Measurements from ENCODE around the gene RIOK1.
A peak's percentile ranks its signal among the peaks of the same experiment; 100 is the strongest.

Gene RIOK1

GRCh38 chr6:7409740-7410139 is 20.1 kb downstream of the RIOK1 start:
- no peak for DNase-seq

GRCh38 chr6:7410851-7411250 is 21.2 kb downstream of the RIOK1 start:
- no peak for DNase-seq

GRCh38 chr6:7411328-7411727 is 21.7 kb downstream of the RIOK1 start:
- DNase-seq: no peak

DNA sequence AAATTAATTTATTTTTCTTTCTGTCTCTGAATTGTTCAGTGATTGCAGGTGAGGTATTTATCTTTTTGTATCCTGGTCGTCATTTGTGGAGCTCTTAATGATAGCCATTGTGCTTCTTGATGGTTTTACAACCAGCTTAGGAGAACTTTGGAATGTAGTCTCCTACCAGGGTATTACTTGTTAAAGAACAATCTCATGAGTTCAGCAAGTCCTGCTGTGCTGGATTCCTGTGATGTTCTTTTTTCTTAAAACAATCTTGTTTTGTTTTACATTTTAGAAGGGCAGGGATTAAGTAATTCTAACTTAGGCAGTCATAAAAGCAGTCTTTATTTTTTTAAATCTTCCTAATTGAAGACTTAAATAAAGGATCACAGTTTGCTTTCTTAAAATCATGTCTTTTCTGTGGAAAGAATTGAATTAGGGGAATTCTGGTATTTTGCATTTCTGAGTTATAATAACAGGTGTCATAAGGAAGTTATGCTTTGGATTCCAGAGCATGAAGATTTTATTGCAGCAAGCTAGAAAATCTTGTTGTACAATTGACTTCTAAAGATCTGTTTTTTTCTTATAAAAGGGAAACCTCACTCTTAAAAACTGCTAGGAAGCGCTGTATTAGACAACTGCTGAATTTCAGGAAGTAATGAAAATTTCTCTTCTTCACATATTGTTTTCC is 23.7 kb downstream of the RIOK1 start:
- no peak for DNase-seq

GRCh38 chr6:7414811-7415210 is 25.2 kb downstream of the RIOK1 start:
- no peak for DNase-seq

DNA sequence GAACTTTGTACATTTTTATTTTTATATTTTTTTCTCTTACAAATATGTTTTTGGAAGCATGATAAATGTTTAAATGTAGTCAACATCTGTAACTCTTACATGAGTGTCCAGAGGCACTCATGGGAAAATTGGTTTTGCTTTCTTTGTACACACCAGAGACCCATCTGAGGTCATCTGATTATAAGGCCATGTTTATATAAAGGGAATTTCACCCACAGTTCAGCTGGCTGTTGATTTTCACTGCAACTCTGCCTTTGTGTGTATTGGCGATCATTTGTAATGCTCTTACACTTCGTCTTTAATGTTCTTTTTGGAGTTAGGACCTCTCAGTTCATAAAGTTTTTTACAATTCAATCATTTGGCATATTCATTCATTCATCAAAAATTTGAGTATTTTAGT is 28.1 kb downstream of the RIOK1 start:
- DNase-seq: no peak

GRCh38 chr6:7418238-7418905 is 28.8 kb downstream of the RIOK1 start:
- no peak for DNase-seq

- DNase-seq: no peak
Measured at GRCh38 chr6:7419065-7419464, 29.5 kb downstream of the RIOK1 start.

- no peak for DNase-seq
Measured at GRCh38 chr6:7421066-7421465, 31.5 kb downstream of the RIOK1 start.

- no peak for DNase-seq
Measured at GRCh38 chr6:7424058-7424457, 34.5 kb downstream of the RIOK1 start.

DNA sequence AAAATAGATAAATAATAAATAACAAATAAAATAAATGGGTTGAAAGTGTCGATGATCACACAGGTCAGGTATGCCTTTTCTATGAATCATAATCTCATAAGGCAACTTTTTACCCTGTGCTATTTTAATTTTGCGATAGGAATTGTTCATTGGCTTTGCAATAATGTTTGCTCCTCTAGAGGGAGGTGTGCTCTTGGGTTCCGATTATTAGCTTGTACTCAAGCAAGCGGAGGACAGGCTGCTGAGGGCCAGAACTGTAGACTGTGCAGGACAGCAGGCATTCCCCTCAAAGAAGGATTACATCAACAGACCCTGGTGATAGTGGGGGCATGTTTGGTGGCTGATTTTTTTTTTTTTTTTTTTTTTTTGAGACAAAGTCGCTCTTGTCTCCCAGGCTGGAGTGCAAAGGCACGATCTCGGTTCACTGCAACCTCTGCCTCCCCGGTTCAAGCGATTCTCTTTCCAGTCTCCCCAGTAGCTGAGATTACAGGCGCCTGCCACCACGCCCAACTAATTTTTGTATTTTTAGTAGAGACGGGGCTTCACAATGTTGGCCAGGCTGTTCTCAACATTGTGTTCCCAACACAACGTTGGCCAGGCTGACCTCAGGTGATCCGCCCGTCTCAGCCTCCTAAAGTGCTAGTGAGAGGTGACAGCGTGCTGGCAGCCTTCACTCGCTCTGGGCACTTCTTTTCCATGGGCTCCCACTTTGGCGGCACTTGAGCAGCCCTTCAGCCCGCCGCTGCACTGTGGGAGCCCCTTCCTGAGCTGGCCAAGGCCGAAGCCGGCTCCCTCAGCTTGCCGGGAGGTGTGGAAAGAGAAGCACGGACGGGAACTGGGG is 35.6 kb downstream of the RIOK1 start:
- peak; percentile 40 to 75 (median 62) for DNase-seq

GRCh38 chr6:7425808-7426190 is 36.2 kb downstream of the RIOK1 start:
- no peak for DNase-seq

- no peak for DNase-seq
Measured at GRCh38 chr6:7426447-7427169, 37.0 kb downstream of the RIOK1 start.

DNA sequence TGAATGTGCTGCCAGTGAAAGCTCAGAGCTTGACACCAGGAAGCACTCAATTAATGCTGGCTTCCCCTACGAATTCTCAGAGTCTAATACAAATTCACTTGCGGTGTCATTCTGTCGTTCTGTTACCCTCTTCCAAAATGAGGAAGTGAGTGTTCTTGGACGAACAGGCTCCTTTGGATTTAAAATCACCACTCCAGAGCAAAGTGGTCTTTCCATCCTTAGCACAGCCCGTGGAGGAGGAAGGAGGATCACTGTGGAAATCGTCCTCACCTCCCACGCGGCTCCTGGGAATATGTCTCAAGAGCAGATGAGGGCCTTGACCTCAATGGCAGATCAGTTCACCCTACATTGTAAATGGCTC is 41.7 kb downstream of the RIOK1 start:
- peak; percentile 53 to 74 (median 65) for DNase-seq

GRCh38 chr6:7431674-7432390 is 42.2 kb downstream of the RIOK1 start:
- no peak for DNase-seq

- DNase-seq: no peak
Measured at GRCh38 chr6:7432391-7433120, 42.9 kb downstream of the RIOK1 start.

DNA sequence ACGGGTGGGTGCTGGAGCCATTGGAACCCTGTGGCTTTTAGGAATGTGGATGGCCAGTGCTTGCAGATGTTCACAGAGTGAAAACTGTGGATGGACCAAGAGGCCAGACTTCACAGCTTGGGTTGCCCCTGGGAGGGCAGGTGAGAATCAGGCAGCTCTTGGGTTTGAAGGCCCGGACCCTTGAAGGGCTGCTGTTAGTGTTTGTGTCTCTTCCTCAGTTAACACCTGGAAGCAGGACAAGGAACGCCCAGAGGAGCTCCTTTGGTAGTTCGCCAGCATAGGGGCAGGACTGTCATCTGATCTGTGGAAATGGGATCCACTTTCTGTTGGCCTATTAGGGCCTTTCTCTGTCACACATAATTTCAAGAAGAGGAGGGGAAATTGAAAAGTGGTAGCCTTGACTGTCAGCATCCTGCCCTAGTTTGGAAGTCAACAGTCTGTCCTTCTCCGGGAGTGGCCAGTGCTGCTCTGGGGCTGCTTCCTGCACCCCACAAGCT is 43.6 kb downstream of the RIOK1 start:
- no peak for DNase-seq

- DNase-seq: no peak
Measured at GRCh38 chr6:7434672-7435071, 45.1 kb downstream of the RIOK1 start.

DNA sequence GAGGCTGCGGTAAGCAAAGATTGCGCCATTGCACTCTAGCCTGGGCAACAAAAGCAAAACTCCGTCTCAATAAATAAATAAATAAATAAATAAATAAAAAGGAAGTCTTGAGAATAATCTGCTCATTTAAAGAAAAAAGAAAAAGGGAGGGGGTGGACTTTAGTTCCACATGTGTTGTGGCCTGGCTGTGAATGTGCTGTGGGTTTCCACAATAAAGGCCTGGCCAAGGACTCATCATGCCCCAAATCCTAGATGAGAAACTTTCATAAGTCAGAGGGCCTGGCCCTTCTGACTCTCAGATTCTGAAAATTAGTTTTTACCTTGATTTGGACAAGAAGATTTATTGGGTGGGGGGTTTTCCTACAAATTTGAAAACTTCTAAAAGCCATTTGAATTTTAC is 48.4 kb downstream of the RIOK1 start:
- peak; percentile 44 to 72 (median 68) for DNase-seq

GRCh38 chr6:7439228-7439627 is 49.6 kb downstream of the RIOK1 start:
- DNase-seq: peak; percentile 37 to 78 (median 66)

GRCh38 chr6:7440476-7440875 is 50.9 kb downstream of the RIOK1 start:
- DNase-seq: no peak
